ENCODE measurements around the gene OXNAD1. TPM values are rescaled to one million over a fixed set of nuclear protein-coding genes. Genes with fewer than 3 reads are reported as not detected.

OXNAD1 gene
- total RNA-seq, 1 experiment from 2014 or later = 16.3 TPM

DNA sequence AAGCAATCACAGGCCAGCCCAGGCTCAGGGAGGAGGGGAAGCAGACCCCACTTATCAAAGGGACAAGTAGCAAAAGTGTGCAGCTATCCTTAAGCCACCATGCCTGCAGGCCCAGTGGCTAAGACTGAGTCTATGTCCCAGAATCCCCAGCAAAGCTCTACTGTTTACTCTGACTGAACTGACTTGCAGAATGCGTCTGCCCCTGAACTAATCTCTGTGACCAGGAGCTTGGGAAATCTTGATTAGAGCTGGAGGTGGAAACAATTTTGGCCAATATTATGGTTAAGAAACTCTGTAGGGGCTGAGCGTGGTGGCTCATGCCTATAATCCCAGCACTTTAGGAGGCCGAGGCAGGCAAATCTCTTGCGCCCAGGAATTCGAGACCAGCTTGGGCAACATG, 22.8 kb upstream of the OXNAD1 start:
- H3K9me3 Mint-ChIP-seq (ENCODE audit: low read depth, unreplicated experiment) = no peaks in the 10 kb centered on the region
- H3K4me1 Mint-ChIP-seq (ENCODE audit: low read depth, unreplicated experiment) = peaks cover 2% of the 10 kb centered on the region
- intact Hi-C loops (cut with micrococcal nuclease; ENCODE audit: unreplicated experiment) = no loop called here
- no peaks in the 10 kb centered on the region for H3K27me3 Mint-ChIP-seq (ENCODE audit: unreplicated experiment)
- CTCF ChIA-PET = no interaction called here
- TF ChIP-seq, protein P1, sequence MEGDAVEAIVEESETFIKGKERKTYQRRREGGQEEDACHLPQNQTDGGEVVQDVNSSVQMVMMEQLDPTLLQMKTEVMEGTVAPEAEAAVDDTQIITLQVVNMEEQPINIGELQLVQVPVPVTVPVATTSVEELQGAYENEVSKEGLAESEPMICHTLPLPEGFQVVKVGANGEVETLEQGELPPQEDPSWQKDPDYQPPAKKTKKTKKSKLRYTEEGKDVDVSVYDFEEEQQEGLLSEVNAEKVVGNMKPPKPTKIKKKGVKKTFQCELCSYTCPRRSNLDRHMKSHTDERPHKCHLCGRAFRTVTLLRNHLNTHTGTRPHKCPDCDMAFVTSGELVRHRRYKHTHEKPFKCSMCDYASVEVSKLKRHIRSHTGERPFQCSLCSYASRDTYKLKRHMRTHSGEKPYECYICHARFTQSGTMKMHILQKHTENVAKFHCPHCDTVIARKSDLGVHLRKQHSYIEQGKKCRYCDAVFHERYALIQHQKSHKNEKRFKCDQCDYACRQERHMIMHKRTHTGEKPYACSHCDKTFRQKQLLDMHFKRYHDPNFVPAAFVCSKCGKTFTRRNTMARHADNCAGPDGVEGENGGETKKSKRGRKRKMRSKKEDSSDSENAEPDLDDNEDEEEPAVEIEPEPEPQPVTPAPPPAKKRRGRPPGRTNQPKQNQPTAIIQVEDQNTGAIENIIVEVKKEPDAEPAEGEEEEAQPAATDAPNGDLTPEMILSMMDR (IDR thresholded peaks at IDR 0.05; ENCODE audit: unreplicated experiment) = no peak
- H3K4me3 Mint-ChIP-seq (ENCODE audit: low read depth, unreplicated experiment) = no peak overlapping the region
- no peaks in the 10 kb centered on the region for H3K36me3 Mint-ChIP-seq (ENCODE audit: insufficient read depth, unreplicated experiment)
- BruUV-seq (replicated peaks) = no TSS peak
- no peak overlapping the region for H3K27ac Mint-ChIP-seq (ENCODE audit: unreplicated experiment)
- no peak for DNase-seq

DNA sequence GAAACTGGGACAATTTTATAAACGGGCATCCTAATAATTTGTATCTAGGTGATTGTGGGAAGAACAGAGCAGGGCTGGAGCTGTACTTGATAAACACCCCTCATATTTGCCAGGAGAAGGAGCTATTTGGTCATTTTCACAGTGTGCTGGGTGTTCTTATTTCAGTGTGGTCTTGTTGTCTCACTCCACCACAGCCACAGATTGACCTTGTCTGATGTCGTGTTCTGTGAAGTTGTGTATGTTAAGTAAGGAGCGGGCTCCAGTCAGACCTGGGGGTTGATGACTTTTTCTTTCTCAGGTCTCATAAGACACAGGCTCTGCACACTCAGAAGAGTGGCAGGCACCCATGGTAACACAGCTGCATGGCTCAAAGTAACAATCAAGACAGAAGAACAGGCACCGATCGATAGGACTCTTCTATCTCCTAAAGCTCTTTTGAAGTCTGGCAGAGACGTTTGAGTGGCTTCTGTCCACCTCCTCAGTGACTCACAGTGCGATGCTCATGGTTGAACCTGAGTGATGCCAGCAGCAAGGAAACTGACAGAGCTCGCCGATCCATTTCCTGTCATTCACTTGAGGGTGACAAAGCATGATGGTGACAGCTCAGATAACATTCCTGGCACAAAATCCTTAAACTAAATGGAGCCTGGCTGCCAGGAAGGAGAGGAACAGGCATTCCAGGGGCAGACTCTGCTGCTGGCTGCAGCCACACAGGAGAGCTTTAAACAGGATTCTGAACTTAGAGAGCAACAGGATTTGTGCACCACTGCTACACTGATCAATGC, 21.1 kb upstream of the OXNAD1 start:
- TF ChIP-seq, protein P1 (IDR thresholded peaks at IDR 0.05; ENCODE audit: unreplicated experiment) = no peak
- DNase-seq = no peak
- Mint-ChIP-seq H3K4me3 (ENCODE audit: low read depth, unreplicated experiment) (no peak overlapping the region), H3K4me1 (ENCODE audit: low read depth, unreplicated experiment) (peaks cover 15% of the 10 kb centered on the region), H3K27me3 (ENCODE audit: unreplicated experiment) (peaks cover 14% of the 10 kb centered on the region), H3K9me3 (ENCODE audit: low read depth, unreplicated experiment) (no peaks in the 10 kb centered on the region), H3K36me3 (ENCODE audit: insufficient read depth, unreplicated experiment) (peaks cover 6% of the 10 kb centered on the region), H3K27ac (ENCODE audit: unreplicated experiment) (no peak overlapping the region)
- intact Hi-C loops (cut with micrococcal nuclease; ENCODE audit: unreplicated experiment) = no loop called here
- CTCF ChIA-PET = interaction anchor here (0.6 kb wide), 1 partner anchor 70 kb away, joined by 3 read pairs; no protein-coding TSS in a partner anchor
- BruUV-seq (replicated peaks) = no TSS peak

DNA sequence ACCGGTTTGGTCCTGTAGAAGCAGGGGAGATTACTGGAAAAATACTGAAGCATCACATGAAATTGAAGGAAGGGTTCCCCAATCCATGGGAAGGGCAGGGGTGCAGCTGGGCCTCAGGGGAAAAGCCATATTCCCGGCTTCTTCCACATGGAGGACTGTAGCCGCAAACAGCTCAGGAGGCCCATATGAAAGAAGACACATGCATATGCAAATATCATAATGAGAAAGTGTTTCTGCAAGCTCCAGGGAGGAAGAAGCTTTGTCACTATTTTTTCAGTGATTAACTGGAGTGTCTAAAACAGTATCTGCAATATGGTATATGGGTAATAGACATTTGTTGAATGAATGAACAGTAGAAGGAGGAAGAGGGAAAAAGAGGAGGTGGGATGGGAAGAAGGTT, 19.4 kb upstream of the OXNAD1 start:
- no TSS peak for BruUV-seq (replicated peaks)
- intact Hi-C loops (cut with micrococcal nuclease; ENCODE audit: unreplicated experiment) = loop anchor here (2.0 to 5.0 kb wide), 2 partner anchors 431 to 613 kb away; no protein-coding TSS in a partner anchor
- H3K27ac Mint-ChIP-seq (ENCODE audit: unreplicated experiment) = no peak overlapping the region
- H3K36me3 Mint-ChIP-seq (ENCODE audit: insufficient read depth, unreplicated experiment) = peaks cover 6% of the 10 kb centered on the region
- H3K4me3 Mint-ChIP-seq (ENCODE audit: low read depth, unreplicated experiment) = no peak overlapping the region
- TF ChIP-seq, protein P1 (IDR thresholded peaks at IDR 0.05; ENCODE audit: unreplicated experiment) = no peak
- CTCF ChIA-PET = no interaction called here
- no peaks in the 10 kb centered on the region for H3K9me3 Mint-ChIP-seq (ENCODE audit: low read depth, unreplicated experiment)
- DNase-seq = no peak
- H3K27me3 Mint-ChIP-seq (ENCODE audit: unreplicated experiment) = peaks cover 14% of the 10 kb centered on the region
- peaks cover 15% of the 10 kb centered on the region for H3K4me1 Mint-ChIP-seq (ENCODE audit: low read depth, unreplicated experiment)

DNA sequence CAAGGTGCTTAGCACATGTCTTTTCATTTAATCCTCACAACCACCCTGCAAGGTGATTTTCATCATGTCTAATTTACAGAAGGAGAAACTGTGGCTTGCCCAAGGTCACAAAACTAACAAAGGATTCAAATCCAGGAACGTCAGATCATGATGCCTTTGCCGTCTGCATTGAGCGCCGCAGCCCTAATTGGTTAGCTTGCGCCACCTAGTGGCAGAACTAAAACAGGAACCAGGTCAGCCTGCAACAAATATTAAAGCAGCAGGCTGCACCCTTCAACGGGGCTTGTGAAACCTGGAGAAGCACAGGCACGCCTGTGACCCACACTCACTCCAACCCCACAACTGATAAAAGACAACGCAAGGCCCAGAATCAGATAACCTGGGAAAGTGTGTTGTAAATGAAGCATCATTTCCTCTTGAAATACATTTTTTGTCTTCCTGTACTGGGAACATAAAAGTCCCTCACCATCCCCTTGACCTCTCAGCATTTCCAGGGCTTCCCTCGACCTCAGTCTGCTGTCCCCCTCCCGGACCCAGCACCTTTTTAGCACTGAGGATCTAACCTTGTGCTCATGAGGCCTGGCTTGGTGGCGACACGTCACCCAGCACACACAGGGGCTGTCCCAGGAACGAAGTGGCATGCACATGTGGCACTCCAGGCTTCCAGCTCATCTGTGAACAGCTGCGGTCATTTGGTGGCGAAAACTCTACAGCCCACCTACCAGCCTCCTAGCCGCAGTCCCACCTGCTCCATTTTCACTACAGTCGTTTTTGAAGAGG, 17.5 kb upstream of the OXNAD1 start:
- no TSS peak for BruUV-seq (replicated peaks)
- Mint-ChIP-seq H3K27ac (ENCODE audit: unreplicated experiment) (no peak overlapping the region), H3K4me3 (ENCODE audit: low read depth, unreplicated experiment) (peak overlapping the region; percentile 19), H3K9me3 (ENCODE audit: low read depth, unreplicated experiment) (no peaks in the 10 kb centered on the region), H3K27me3 (ENCODE audit: unreplicated experiment) (peaks cover 14% of the 10 kb centered on the region), H3K36me3 (ENCODE audit: insufficient read depth, unreplicated experiment) (peaks cover 6% of the 10 kb centered on the region), H3K4me1 (ENCODE audit: low read depth, unreplicated experiment) (peaks cover 23% of the 10 kb centered on the region)
- CTCF ChIA-PET = interaction anchor here (0.6 to 1.5 kb wide), 5 partner anchors 11 to 849 kb away, joined by 3 to 4 read pairs (median 3); partner anchors contain the start of genes DPH3 and OXNAD1
- TF ChIP-seq, protein P1 (IDR thresholded peaks at IDR 0.05; ENCODE audit: unreplicated experiment) = peak; percentile 76
- intact Hi-C loops (cut with micrococcal nuclease; ENCODE audit: unreplicated experiment) = loop anchor here (1.0 to 5.0 kb wide), 4 partner anchors 69 to 615 kb away; no protein-coding TSS in a partner anchor
- DNase-seq = peak; percentile 78

All from Calu3 (cell line).